Panc1 (cell line): ENCODE results near the gene ACBD3. TPM values are rescaled to one million over a fixed set of nuclear protein-coding genes. Genes with fewer than 3 reads are reported as not detected.

ENCODE experiments used
- ATAC-seq: fragments of 200-7000 bp; cut with Tn5 transposase; 2 replicates; pipeline ENCODE4 v1.9.1; 2020; ENCODE audit warnings: mild to moderate bottlenecking, moderate library complexity
- BruUV-seq: library from RNA; stranded (reverse); fragments of 400-500 nt; replicated peaks from 2 replicates; lab custom pipeline; 2021; lab: Mats Ljungman, UMichigan
- CTCF ChIA-PET: fragments of 300-600 bp; sonication (Branson Sonifier 250); formaldehyde crosslinking; loops from one replicate; lab custom pipeline; 2022; ENCODE audit warnings: antibody characterized with exemption; lab: Charles Lee
- POLR2A ChIA-PET: fragments of 300-600 bp; sonication (Branson Sonifier 250); formaldehyde crosslinking; loops from one replicate; lab custom pipeline; 2022; ENCODE audit warnings: antibody characterized with exemption; lab: Charles Lee
- DNase-seq: peaks from one replicate; pipeline ENCODE4 v3.0.0-alpha.2; 2010; ENCODE audit warnings: low read depth, low spot score
- H3K27ac ChIP-seq: 2 replicates; pipeline ENCODE4 v1.5.1; 2011; ENCODE audit warnings: mild to moderate bottlenecking, low read length, inconsistent platforms
- H3K27me3 ChIP-seq: fragments of 200-500 bp; sonication (Bioruptor generic); 2 replicates; pipeline ENCODE4 v1.6.0; 2014; ENCODE audit warnings: low read length, inconsistent platforms; ENCODE audit not compliant: control insufficient read depth, insufficient read depth
- H3K36me3 ChIP-seq: fragments of 200-500 bp; sonication (Bioruptor generic); 2 replicates; pipeline ENCODE4 v1.5.1; 2014; ENCODE audit warnings: inconsistent platforms, mild to moderate bottlenecking, low read length, moderate library complexity; ENCODE audit not compliant: control insufficient read depth, insufficient read depth
- H3K4me1 ChIP-seq: 2 replicates; pipeline ENCODE4 v1.5.1; 2011; ENCODE audit warnings: inconsistent platforms, mild to moderate bottlenecking, low read length, moderate library complexity; ENCODE audit not compliant: control insufficient read depth, insufficient read depth
- H3K4me3 ChIP-seq, 2 experiments: 2 replicates each; pipeline ENCODE4 v1.5.1; 2011 to 2012; ENCODE audit warnings: low read depth in 2 of 2, low read length in 2 of 2, mild to moderate bottlenecking in 2 of 2, inconsistent platforms in 1 of 2, moderate library complexity in 1 of 2
- H3K9me3 ChIP-seq: fragments of 200-500 bp; sonication (Bioruptor generic); 2 replicates; pipeline ENCODE4 v1.5.1; 2014; ENCODE audit warnings: low read depth, mild to moderate bottlenecking, inconsistent platforms, low read length, moderate library complexity; ENCODE audit not compliant: control insufficient read depth, insufficient read depth
- POLR2AphosphoS5 ChIP-seq: IDR thresholded peaks from 2 replicates; pipeline ENCODE4 v1.6.1; 2012; ENCODE audit warnings: mild to moderate bottlenecking, low read depth, low read length, moderate library complexity
- SIN3A ChIP-seq: IDR thresholded peaks from 2 replicates; pipeline ENCODE4 v1.6.1; 2012; ENCODE audit warnings: low read depth, mild to moderate bottlenecking, low read length, moderate library complexity, borderline replicate concordance; ENCODE audit not compliant: insufficient read depth
- TCF7L2 ChIP-seq: IDR thresholded peaks from 2 replicates; pipeline ENCODE4 v1.6.1; 2011; ENCODE audit warnings: mild to moderate bottlenecking, low read depth, low read length, inconsistent platforms
- in situ Hi-C: cut with HindIII; loops from 2 replicates; pipeline ENCODE4 v1.10.0; 2016; ENCODE audit warnings: low sequenced_read_pairs, low pct_unique_long_range_greater_than_20kb
- intact Hi-C: fragments of 100-400 bp; cut with micrococcal nuclease; formaldehyde crosslinking; loops from one replicate; pipeline ENCODE4 v1.10.0; 2022; ENCODE audit not compliant: unreplicated experiment
- total RNA-seq: library from RNA; stranded (reverse); gene quantifications from one replicate; pipeline ENCODE4 v1.2.1, GENCODE V29; 2021; ENCODE audit not compliant: unreplicated experiment
- TF ChIP-seq, protein P1 (sequence below), 2 experiments: IDR thresholded peaks; 2 replicates each; pipeline ENCODE4 v1.6.1; 2011 to 2012; ENCODE audit warnings: low read depth in 2 of 2, control low read depth in 1 of 2, low read length in 1 of 2, mild to moderate bottlenecking in 1 of 2, moderate library complexity in 1 of 2; ENCODE audit not compliant: insufficient read depth in 1 of 2
- TF ChIP-seq, protein P2 (sequence below): fragments of 450-650 bp; IDR thresholded peaks from 2 replicates; pipeline ENCODE4 v1.5.1; 2017; ENCODE audit warnings: mild to moderate bottlenecking

Gene ACBD3
- total RNA-seq, 1 experiment from 2014 or later, result 31.2 TPM

DNA sequence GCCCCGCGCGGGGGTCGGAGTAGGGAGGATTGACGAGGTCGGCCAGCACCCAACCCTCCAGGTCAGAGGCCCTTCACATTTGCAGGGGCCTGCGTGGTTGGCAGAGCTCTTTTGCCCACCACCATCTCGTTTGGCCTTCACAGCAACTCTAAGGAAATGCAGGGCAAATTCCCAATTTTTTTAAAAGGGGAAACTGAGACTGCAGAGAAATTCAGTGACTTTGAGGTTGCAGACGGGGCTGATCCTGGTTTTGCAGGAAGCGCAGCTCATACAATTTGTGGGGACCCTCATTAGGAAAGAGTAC lies 430 bp upstream of the ACBD3 start:
- ATAC-seq (no peak), DNase-seq (no peak)
- Histone ChIP-seq H3K27ac (peak overlapping the region; percentile 86), H3K9me3 (no peaks in the 10 kb centered on the region), H3K4me1 (peaks cover 11% of the 10 kb centered on the region; the same call in 1 of the 2 replicates), H3K4me3 (peak overlapping the region; percentile 91 to 92), H3K27me3 (no peaks in the 10 kb centered on the region), H3K36me3 (no peaks in the 10 kb centered on the region; the same call in 1 of the 2 replicates)
- intact Hi-C loops, result no loop called here
- no TSS peak for BruUV-seq
- POLR2A ChIA-PET, result no interaction called here
- TF ChIP-seq, protein P1, sequence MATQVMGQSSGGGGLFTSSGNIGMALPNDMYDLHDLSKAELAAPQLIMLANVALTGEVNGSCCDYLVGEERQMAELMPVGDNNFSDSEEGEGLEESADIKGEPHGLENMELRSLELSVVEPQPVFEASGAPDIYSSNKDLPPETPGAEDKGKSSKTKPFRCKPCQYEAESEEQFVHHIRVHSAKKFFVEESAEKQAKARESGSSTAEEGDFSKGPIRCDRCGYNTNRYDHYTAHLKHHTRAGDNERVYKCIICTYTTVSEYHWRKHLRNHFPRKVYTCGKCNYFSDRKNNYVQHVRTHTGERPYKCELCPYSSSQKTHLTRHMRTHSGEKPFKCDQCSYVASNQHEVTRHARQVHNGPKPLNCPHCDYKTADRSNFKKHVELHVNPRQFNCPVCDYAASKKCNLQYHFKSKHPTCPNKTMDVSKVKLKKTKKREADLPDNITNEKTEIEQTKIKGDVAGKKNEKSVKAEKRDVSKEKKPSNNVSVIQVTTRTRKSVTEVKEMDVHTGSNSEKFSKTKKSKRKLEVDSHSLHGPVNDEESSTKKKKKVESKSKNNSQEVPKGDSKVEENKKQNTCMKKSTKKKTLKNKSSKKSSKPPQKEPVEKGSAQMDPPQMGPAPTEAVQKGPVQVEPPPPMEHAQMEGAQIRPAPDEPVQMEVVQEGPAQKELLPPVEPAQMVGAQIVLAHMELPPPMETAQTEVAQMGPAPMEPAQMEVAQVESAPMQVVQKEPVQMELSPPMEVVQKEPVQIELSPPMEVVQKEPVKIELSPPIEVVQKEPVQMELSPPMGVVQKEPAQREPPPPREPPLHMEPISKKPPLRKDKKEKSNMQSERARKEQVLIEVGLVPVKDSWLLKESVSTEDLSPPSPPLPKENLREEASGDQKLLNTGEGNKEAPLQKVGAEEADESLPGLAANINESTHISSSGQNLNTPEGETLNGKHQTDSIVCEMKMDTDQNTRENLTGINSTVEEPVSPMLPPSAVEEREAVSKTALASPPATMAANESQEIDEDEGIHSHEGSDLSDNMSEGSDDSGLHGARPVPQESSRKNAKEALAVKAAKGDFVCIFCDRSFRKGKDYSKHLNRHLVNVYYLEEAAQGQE (IDR thresholded peaks at IDR 0.05; ENCODE audit: insufficient read depth in 1 of 2, low read depth in 2 of 2, low read length in 1 of 2), result no peak
- TF ChIP-seq TCF7L2 (no peak), POLR2AphosphoS5 (no peak), SIN3A (no peak)
- TF ChIP-seq, protein P2, sequence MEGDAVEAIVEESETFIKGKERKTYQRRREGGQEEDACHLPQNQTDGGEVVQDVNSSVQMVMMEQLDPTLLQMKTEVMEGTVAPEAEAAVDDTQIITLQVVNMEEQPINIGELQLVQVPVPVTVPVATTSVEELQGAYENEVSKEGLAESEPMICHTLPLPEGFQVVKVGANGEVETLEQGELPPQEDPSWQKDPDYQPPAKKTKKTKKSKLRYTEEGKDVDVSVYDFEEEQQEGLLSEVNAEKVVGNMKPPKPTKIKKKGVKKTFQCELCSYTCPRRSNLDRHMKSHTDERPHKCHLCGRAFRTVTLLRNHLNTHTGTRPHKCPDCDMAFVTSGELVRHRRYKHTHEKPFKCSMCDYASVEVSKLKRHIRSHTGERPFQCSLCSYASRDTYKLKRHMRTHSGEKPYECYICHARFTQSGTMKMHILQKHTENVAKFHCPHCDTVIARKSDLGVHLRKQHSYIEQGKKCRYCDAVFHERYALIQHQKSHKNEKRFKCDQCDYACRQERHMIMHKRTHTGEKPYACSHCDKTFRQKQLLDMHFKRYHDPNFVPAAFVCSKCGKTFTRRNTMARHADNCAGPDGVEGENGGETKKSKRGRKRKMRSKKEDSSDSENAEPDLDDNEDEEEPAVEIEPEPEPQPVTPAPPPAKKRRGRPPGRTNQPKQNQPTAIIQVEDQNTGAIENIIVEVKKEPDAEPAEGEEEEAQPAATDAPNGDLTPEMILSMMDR, result no peak
- CTCF ChIA-PET, result no interaction called here
- in situ Hi-C loops, result no loop called here

GRCh38 chr1:226185141-226186036 lies 1.2 kb downstream of the ACBD3 start:
- TF ChIP-seq, protein P1 (IDR thresholded peaks at IDR 0.05; ENCODE audit: insufficient read depth in 1 of 2, low read depth in 2 of 2, low read length in 1 of 2), result no peak
- Histone ChIP-seq H3K27me3 (no peaks in the 10 kb centered on the region), H3K27ac (peak overlapping the region; percentile 84), H3K4me1 (peaks cover 11% of the 10 kb centered on the region; the same call in 1 of the 2 replicates), H3K36me3 (peaks cover 4% of the 10 kb centered on the region), H3K9me3 (no peaks in the 10 kb centered on the region), H3K4me3 (peak overlapping the region; percentile 91 to 92)
- POLR2A ChIA-PET, result no interaction called here
- in situ Hi-C loops, result no loop called here
- no peak for ATAC-seq
- CTCF ChIA-PET, result interaction anchor here (0.7 to 1.3 kb wide), 2 partner anchors 10 to 12 kb away, joined by 3 to 7 read pairs; no protein-coding TSS in a partner anchor
- BruUV-seq, result no TSS peak
- DNase-seq, result no peak
- intact Hi-C loops, result no loop called here
